K562 (cell line): ENCODE results near the gene DOK4. TPM values are rescaled to one million over a fixed set of nuclear protein-coding genes. Genes with fewer than 3 reads are reported as not detected.

Source experiments
- ATAC-seq: fragments of 200-7000 bp; cut with Tn5 transposase; 3 replicates; pipeline ENCODE4 v1.9.1; 2020; ENCODE audit warnings: moderate library complexity
- BruUV-seq: library from RNA; stranded (reverse); fragments of 400-500 nt; replicated peaks from 2 replicates; lab custom pipeline; 2021; lab: Mats Ljungman, UMichigan
- CTCF ChIA-PET: fragments of 300-600 bp; formaldehyde crosslinking; extraction: SDS; loops from one replicate; lab custom pipeline; 2021; ENCODE audit warnings: low intra/inter-chr PET ratio; lab: Yijun Ruan, JAX
- POLR2A ChIA-PET: fragments of 300-600, 350-650 bp; sonication (Branson Sonifier 250); formaldehyde crosslinking; extraction: SDS; loops from one replicate; lab custom pipeline; 2021; ENCODE audit warnings: antibody characterized with exemption, inconsistent platforms; lab: Yijun Ruan, JAX
- DNase-seq, 4 experiments: peaks; one replicate each; pipeline versions ENCODE4 v3.0.0 to v3.0.0-alpha.2; 2011 to 2018; ENCODE audit warnings: low spot score in 3 of 4, mixed read lengths in 3 of 4; ENCODE audit errors: extremely low read depth in 1 of 4
- FAIRE-seq: peaks from 2 replicates; lab custom pipeline; 2011; peaks lifted over from hg19 to GRCh38; lab: Jason Lieb, UNC
- H2AFZ ChIP-seq: 2 replicates; pipeline ENCODE4 v1.6.0; 2011; ENCODE audit warnings: low read depth, low read length, control low read depth, inconsistent platforms
- H3K27ac ChIP-seq: fragments of 200-600 bp; 3 replicates; pipeline ENCODE4 v1.8.0; 2011; ENCODE audit warnings: low read depth, mild to moderate bottlenecking, control low read depth, inconsistent platforms, low read length, moderate library complexity, mixed read lengths; ENCODE audit errors: extremely low read depth
- H3K27me3 ChIP-seq, 2 experiments: fragments of 300-600 bp in 1 of 2; 2 replicates in 1 of 2; 3 replicates in 1 of 2; pipeline versions ENCODE4 v1.6.0 to v1.8.0; 2011; ENCODE audit warnings: inconsistent platforms in 2 of 2, low read length in 2 of 2, mild to moderate bottlenecking in 1 of 2, mixed read lengths in 1 of 2, moderate library complexity in 1 of 2; ENCODE audit not compliant: control insufficient read depth in 2 of 2, insufficient read depth in 2 of 2
- H3K36me3 ChIP-seq: fragments of 300-600 bp; 3 replicates; pipeline ENCODE4 v1.8.0; 2011; ENCODE audit warnings: mild to moderate bottlenecking, low read length, inconsistent platforms; ENCODE audit not compliant: control insufficient read depth, insufficient read depth
- H3K4me1 ChIP-seq, 2 experiments: fragments of 200-600 bp in 1 of 2; replicated peaks in 1 of 2; 2 replicates in 1 of 2; 3 replicates in 1 of 2; pipeline versions ENCODE4 v1.5.1 to v1.8.0; 2011; ENCODE audit warnings: inconsistent platforms in 2 of 2, low read length in 2 of 2, mild to moderate bottlenecking in 1 of 2, mixed read lengths in 1 of 2, moderate library complexity in 1 of 2; ENCODE audit not compliant: control insufficient read depth in 2 of 2, insufficient read depth in 2 of 2
- H3K4me2 ChIP-seq: 2 replicates; pipeline ENCODE4 v1.6.1; 2011; ENCODE audit warnings: low read length, control low read depth, inconsistent platforms, mixed read lengths; ENCODE audit not compliant: insufficient read depth
- H3K4me3 ChIP-seq: fragments of 200-600 bp; sonication (generic), shearing (Covaris generic); 2 replicates; pipeline ENCODE4 v1.5.1; 2016; ENCODE audit warnings: control low read depth, inconsistent platforms
- H3K79me2 ChIP-seq: fragments of 200-600 bp; 3 replicates; pipeline ENCODE4 v1.8.0; 2011; ENCODE audit warnings: low read length, inconsistent platforms; ENCODE audit not compliant: control insufficient read depth, insufficient read depth
- H3K9ac ChIP-seq, 2 experiments: 2 replicates each; pipeline versions ENCODE4 v1.6.0 to v1.6.1; 2011; ENCODE audit warnings: low read depth in 2 of 2, low read length in 2 of 2, control low read depth in 1 of 2, inconsistent platforms in 1 of 2, mild to moderate bottlenecking in 1 of 2, mixed read lengths in 1 of 2; ENCODE audit not compliant: insufficient read depth in 1 of 2
- H3K9me1 ChIP-seq: one replicate; pipeline ENCODE4 v1.6.0; 2011; ENCODE audit warnings: inconsistent platforms, mild to moderate bottlenecking, low read length, moderate library complexity; ENCODE audit not compliant: control insufficient read depth, insufficient read depth
- H3K9me3 ChIP-seq: replicated peaks from 2 replicates; pipeline ENCODE4 v1.5.1; 2011; ENCODE audit warnings: low read depth, low read length, inconsistent platforms; ENCODE audit not compliant: control insufficient read depth, insufficient read depth
- H4K20me1 ChIP-seq: replicated peaks from 2 replicates; pipeline ENCODE4 v1.6.1; 2011; ENCODE audit warnings: low read length, inconsistent platforms, mixed read lengths; ENCODE audit not compliant: control insufficient read depth, insufficient read depth
- BCOR ChIP-seq: fragments of 450-650 bp; IDR thresholded peaks from 2 replicates; pipeline ENCODE4 v1.6.1; 2016
- CBX8 ChIP-seq: fragments of 200-600 bp; sonication (generic); IDR thresholded peaks from 2 replicates; pipeline ENCODE4 v1.6.1; 2012; ENCODE audit warnings: borderline replicate concordance, mixed run types, low read depth, mild to moderate bottlenecking, moderate library complexity, mixed read lengths, low read length, control low read depth, inconsistent platforms; ENCODE audit not compliant: poor library complexity, severe bottlenecking; ENCODE audit errors: extremely low read depth
- CTBP1 ChIP-seq: fragments of 450-650 bp; IDR thresholded peaks from 2 replicates; pipeline ENCODE4 v1.6.1; 2016; ENCODE audit warnings: borderline replicate concordance
- ELF2 ChIP-seq: fragments of 250-450 bp; sonication (Bioruptor Pico); IDR thresholded peaks from 2 replicates; pipeline ENCODE4 v1.5.0; 2021; ENCODE audit warnings: mild to moderate bottlenecking
- ESRRA ChIP-seq: fragments of 450-650 bp; IDR thresholded peaks from 2 replicates; pipeline ENCODE4 v1.6.1; 2014; ENCODE audit warnings: low read depth, mild to moderate bottlenecking, moderate library complexity, borderline replicate concordance
- ETS2 ChIP-seq: IDR thresholded peaks from 2 replicates; pipeline ENCODE4 v1.6.1; 2016; ENCODE audit warnings: borderline replicate concordance, missing genetic modification characterization, mild to moderate bottlenecking, moderate library complexity, missing compliant biosample characterization; ENCODE audit not compliant: poor library complexity, severe bottlenecking
- GMEB1 ChIP-seq: fragments of 250-450 bp; sonication (Bioruptor Pico); IDR thresholded peaks from 2 replicates; pipeline ENCODE4 v1.4.0; 2020; ENCODE audit warnings: mild to moderate bottlenecking
- IRF1 ChIP-seq: sonication (generic); formaldehyde crosslinking; IDR thresholded peaks from 2 replicates; pipeline ENCODE4 v1.8.0; 2022; ENCODE audit warnings: missing genetic modification reagents, mild to moderate bottlenecking, borderline replicate concordance
- KDM1A ChIP-seq, 2 experiments: fragments of 450-650 bp; IDR thresholded peaks; 2 replicates each; pipeline ENCODE4 v1.6.1; 2016; ENCODE audit warnings: mild to moderate bottlenecking in 2 of 2
- MAX ChIP-seq: sonication (generic); formaldehyde crosslinking; IDR thresholded peaks from 2 replicates; pipeline ENCODE4 v1.9.0; 2022; ENCODE audit warnings: mild to moderate bottlenecking, missing genetic modification reagents
- MECOM ChIP-seq: fragments of 250-450 bp; sonication (Bioruptor Pico); IDR thresholded peaks from 2 replicates; pipeline ENCODE4 v1.8.0; 2022; ENCODE audit warnings: inconsistent platforms
- NCOA1 ChIP-seq: fragments of 450-650 bp; IDR thresholded peaks from 2 replicates; pipeline ENCODE4 v1.6.1; 2016; ENCODE audit warnings: low read depth
- PML ChIP-seq: IDR thresholded peaks from 2 replicates; pipeline ENCODE4 v1.6.1; 2012; ENCODE audit warnings: low read length, inconsistent platforms
- RBM25 ChIP-seq: fragments of 200-400 bp; formaldehyde crosslinking; IDR thresholded peaks from 2 replicates; pipeline ENCODE4 v1.6.1; 2018; ENCODE audit warnings: low read length, low read depth, moderate library complexity; ENCODE audit not compliant: severe bottlenecking
- RCOR1 ChIP-seq, 2 experiments: IDR thresholded peaks; 2 replicates each; pipeline ENCODE4 v1.6.1; 2012; ENCODE audit warnings: low read depth in 2 of 2, low read length in 2 of 2, borderline replicate concordance in 1 of 2, improper control_type of control experiment in 1 of 2
- SMARCA4 ChIP-seq: fragments of 450-650 bp; IDR thresholded peaks from 2 replicates; pipeline ENCODE4 v1.6.1; 2016
- SMARCA5 ChIP-seq: fragments of 450-650 bp; IDR thresholded peaks from 2 replicates; pipeline ENCODE4 v1.6.1; 2016
- TCF7L2 ChIP-seq: fragments of 150-350 bp; IDR thresholded peaks from 2 replicates; pipeline ENCODE4 v1.6.1; 2016; ENCODE audit warnings: low read depth, mild to moderate bottlenecking, low read length, moderate library complexity
- THRB ChIP-seq: fragments of 450-650 bp; formaldehyde crosslinking; conservative IDR thresholded peaks from 2 replicates; pipeline ENCODE4 v1.4.0; 2022; ENCODE audit warnings: mild to moderate bottlenecking, missing genetic modification characterization
- ZNF121 ChIP-seq: sonication (generic); formaldehyde crosslinking; conservative IDR thresholded peaks from 2 replicates; pipeline ENCODE4 v1.8.0; 2022; ENCODE audit warnings: missing genetic modification reagents
- ZNF707 ChIP-seq: fragments of 250-450 bp; sonication (Bioruptor Pico); conservative IDR thresholded peaks from 2 replicates; pipeline ENCODE4 v1.8.0; 2022; ENCODE audit warnings: inconsistent platforms, mild to moderate bottlenecking, moderate library complexity
- WGBS: fragments of 100-300 bp; shearing (Covaris generic); methylation state at CpG from one replicate; pipeline ENCODE4 v1.1.6; 2016; ENCODE audit warnings: low coverage, mixed read lengths; ENCODE audit not compliant: insufficient coverage; ENCODE audit errors: missing lambda C conversion rate; 5-methylcytosine and 5-hydroxymethylcytosine counted together
- in situ Hi-C: fragments of 300-500 bp; cut with MboI; formaldehyde crosslinking; loops from 4 replicates; pipeline ENCODE4 v1.15.0; 2018; ENCODE audit warnings: inconsistent platforms, mixed read lengths
- intact Hi-C: fragments of 100-400 bp; cut with micrococcal nuclease; formaldehyde crosslinking; loops from 2 replicates; pipeline ENCODE4 v1.14.2; 2022
- polyA plus RNA-seq, 8 experiments: library from polyadenylated mRNA; depleted of rRNA in 4 of 8; stranded (reverse) in 5 of 8; unstranded in 3 of 8; fragments of >200 nt; fragmentation: Nextera tagmentation in 2 of 8; fragmentation: Illumina TruSeq in 1 of 8; extraction: Ambion mirVana in 2 of 8; extraction: Trizol in 1 of 8; gene quantifications; 2 replicates each; pipeline versions ENCODE4 v1.2.1 to v1.2.3, GENCODE V29; 2011 to 2014; ENCODE audit warnings: inconsistent platforms in 1 of 8, missing spikeins in 1 of 8
- total RNA-seq, 7 experiments: library from RNA; depleted of rRNA in 6 of 7; stranded (reverse); fragments of >200 nt in 6 of 7; fragmentation: Illumina TruSeq in 2 of 7; extraction: Trizol in 2 of 7; gene quantifications; 2 replicates each; pipeline versions ENCODE4 v1.2.1 to v1.2.3, GENCODE V29; 2011 to 2021; ENCODE audit warnings: low replicate concordance in 1 of 7

DOK4 gene
- total and polyA plus RNA-seq, 9 of the 15 experiments (the other 6 are each of a cell fraction or from before 2014, with no cell fraction given) = 0.10 to 14.4 (median 8.3) TPM

GRCh38 chr16:57514371-57514770 is 28.1 kb upstream of the DOK4 start:
- Histone ChIP-seq H3K79me2 (no peaks in the 10 kb centered on the region), H3K4me1 (peaks cover 0 to 19% of the 10 kb centered on the region in 2 experiments; a peak in 3 of 5 replicates), H3K4me3 (no peak overlapping the region), H3K36me3 (no peaks in the 10 kb centered on the region), H3K9ac (no peak overlapping the region), H4K20me1 (0 out of 2 replicates have a peak, but pooled peaks cover 3% of the 10 kb centered on the region), H3K27ac (no peak overlapping the region), H3K9me3 (no peaks in the 10 kb centered on the region), H3K9me1 (no peaks in the 10 kb centered on the region), H3K27me3 (no peaks in the 10 kb centered on the region), H2AFZ (no peak overlapping the region), H3K4me2 (no peak overlapping the region)
- POLR2A ChIA-PET = interaction anchor here (1.2 to 1.5 kb wide), 2 partner anchors 11 to 12 kb away, joined by 3 to 4 read pairs; no protein-coding TSS in a partner anchor
- intact Hi-C loops = loop anchor here (10.0 kb wide), 1 partner anchor 430 kb away; no protein-coding TSS in a partner anchor
- no TSS peak for BruUV-seq
- CTCF ChIA-PET = no interaction called here
- WGBS = 31% methylated on average over 4 of the region's 4 CpGs
- no peak for DNase-seq
- in situ Hi-C loops = no loop called here
- FAIRE-seq = no peak
- no peak for ATAC-seq
- 0 out of 4 replicates have a peak, but pooled peaks of 1 of the 2 experiments have one; percentile 6 for TF ChIP-seq RCOR1 (IDR thresholded peaks at IDR 0.05; ENCODE audit: borderline replicate concordance in 1 of 2, low read depth in 2 of 2, low read length in 2 of 2)
- TF ChIP-seq BCOR = peak; percentile 61
- TF ChIP-seq RBM25 = peak; percentile 85
- peak; percentile 66 for TF ChIP-seq ESRRA
- no peak for TF ChIP-seq GMEB1
- TF ChIP-seq ZNF707 (CRISPR knock-in tag) = no peak
- TF ChIP-seq MECOM (CRISPR knock-in tag) = no peak
- TF ChIP-seq THRB (CRISPR knock-in tag) = no peak
- TF ChIP-seq NCOA1 = no peak
- no peak for TF ChIP-seq MAX (CRISPR knock-in tag)
- no peak for TF ChIP-seq ETS2 (tag)
- TF ChIP-seq PML = no peak
- TF ChIP-seq IRF1 (CRISPR knock-in tag) = no peak
- no peak for TF ChIP-seq SMARCA4
- no peak for TF ChIP-seq ZNF121
- no peak for TF ChIP-seq CBX8
- TF ChIP-seq SMARCA5 = 0 out of 2 replicates have a peak, but pooled peaks have one; percentile 30
- TF ChIP-seq KDM1A (IDR thresholded peaks at IDR 0.05) = peak in 1 of 2 experiments; percentile 52; a peak in 2 of 4 replicates
- TF ChIP-seq CTBP1 = no peak
- no peak for TF ChIP-seq ELF2
- no peak for TF ChIP-seq TCF7L2
